Stimulated activated CD4-positive, alpha-beta T cell treated with anti-CD3 and anti-CD28 coated beads, Interleukin-15, amount 100 ng/mL, for 24 hours (primary cell): Measurements from ENCODE around the gene MOB1B.
"Not testable (repeated sequence)": the region's sequence is repeated elsewhere in the genome, so short reads cannot be mapped to it uniquely, and the experiment has no call there.

Source experiments
- DNase-seq: peaks from one replicate; pipeline ENCODE4 v3.0.0-alpha.2; 2020

The MOB1B gene

GRCh38 chr4:71011451-71011850, 109.3 kb downstream of the MOB1B start:
- no peak for DNase-seq

GRCh38 chr4:71017391-71017790, 115.2 kb downstream of the MOB1B start:
- not testable (repeated sequence) for DNase-seq

- no peak for DNase-seq
Measured at GRCh38 chr4:71020611-71021010, 118.4 kb downstream of the MOB1B start.

GRCh38 chr4:71025654-71026053, 123.5 kb downstream of the MOB1B start:
- no peak for DNase-seq

GRCh38 chr4:71026086-71026485, 123.9 kb downstream of the MOB1B start:
- no peak for DNase-seq

- no peak for DNase-seq
Measured at GRCh38 chr4:71027611-71028010, 125.4 kb downstream of the MOB1B start.

GRCh38 chr4:71029504-71029903, 127.3 kb downstream of the MOB1B start:
- DNase-seq = no peak

GRCh38 chr4:71032106-71032505, 129.9 kb downstream of the MOB1B start:
- DNase-seq = not testable (repeated sequence)
